Cardiac fibroblast (primary cell): Measurements from ENCODE around the gene TRAPPC8.

ENCODE experiments used
- DNase-seq, 2 donors: peaks; one replicate each; pipeline versions ENCODE4 v3.0.0 to v3.0.0-alpha.2; 2010; ENCODE audit warnings: low read depth in 2 of 2
- H3K4me3 ChIP-seq, 2 donors: replicated peaks in 1 of 2; 1 replicate in 1 of 2; 2 replicates in 1 of 2; pipeline ENCODE4 v1.5.1; 2011; ENCODE audit warnings: low read depth in 2 of 2, low read length in 2 of 2, mild to moderate bottlenecking in 2 of 2, moderate library complexity in 1 of 2
- CTCF ChIP-seq: IDR thresholded peaks from one replicate; pipeline ENCODE4 v1.5.1; 2011; ENCODE audit warnings: low read depth, mild to moderate bottlenecking, low read length, inconsistent platforms

TRAPPC8 gene

GRCh38 chr18:31860488-31860887 is 82.4 kb downstream of the TRAPPC8 start:
- no peak for DNase-seq
- no peak overlapping the region for H3K4me3 ChIP-seq
- no peak for TF ChIP-seq CTCF

- DNase-seq: no peak
- H3K4me3 ChIP-seq: no peak overlapping the region
- TF ChIP-seq CTCF: no peak
Measured at GRCh38 chr18:31857526-31858106, 85.3 kb downstream of the TRAPPC8 start.

GRCh38 chr18:31850844-31851243 is 92.1 kb downstream of the TRAPPC8 start:
- no peak for TF ChIP-seq CTCF
- no peak overlapping the region for H3K4me3 ChIP-seq
- no peak for DNase-seq

- TF ChIP-seq CTCF: no peak
- no peak overlapping the region for H3K4me3 ChIP-seq
- DNase-seq: no peak
Measured at GRCh38 chr18:31840499-31840898, 102.4 kb downstream of the TRAPPC8 start.

GRCh38 chr18:31837879-31838278 is 105.0 kb downstream of the TRAPPC8 start:
- no peak overlapping the region for H3K4me3 ChIP-seq

GRCh38 chr18:31835528-31836133 is 107.3 kb downstream of the TRAPPC8 start:
- H3K4me3 ChIP-seq: no peak overlapping the region
- no peak for TF ChIP-seq CTCF
- peak in 1 of 2 donors; percentile 50 for DNase-seq

More at GRCh38 chr18:31837879-31838278, 105.0 kb downstream of the TRAPPC8 start:
- no peak for TF ChIP-seq CTCF
- DNase-seq: no peak
